Gastrocnemius medialis (tissue), 4 donors: Measurements from ENCODE around the gene MCF2L. TPM values are rescaled to one million over a fixed set of nuclear protein-coding genes. Genes with fewer than 3 reads are reported as not detected.

Source experiments
- ATAC-seq, 2 donors: fragments of 150-250 bp; one replicate each; pipeline ENCODE4 v1.9.1; 2016
- DNase-seq, 2 donors: peaks; one replicate each; pipeline ENCODE4 v3.0.0-alpha.2; 2019
- H3K27ac ChIP-seq, 4 donors: fragments of 200-600 bp; sonication (generic); 1 replicate in 1 of 4; 2 replicates in 3 of 4; pipeline ENCODE4 v1.5.1; 2016 to 2018; ENCODE audit warnings: mild to moderate bottlenecking in 2 of 4, moderate library complexity in 1 of 4
- H3K27me3 ChIP-seq, 3 donors: fragments of 200-600 bp; sonication (generic) in 2 of 3; 1 replicate in 1 of 3; 2 replicates in 2 of 3; pipeline versions ENCODE4 v1.5.1 to v1.6.0; 2016 to 2019; ENCODE audit warnings: mild to moderate bottlenecking in 1 of 3, moderate library complexity in 1 of 3
- H3K36me3 ChIP-seq, 2 donors: fragments of 200-600 bp; sonication (generic) in 1 of 2; one replicate each; pipeline ENCODE4 v1.5.1; 2017 to 2018
- H3K4me1 ChIP-seq, 2 donors: fragments of 200-600 bp; sonication (generic) in 1 of 2; one replicate each; pipeline ENCODE4 v1.5.1; 2016 to 2017; ENCODE audit warnings: mild to moderate bottlenecking in 2 of 2
- H3K4me3 ChIP-seq, 4 donors: fragments of 200-600 bp; sonication (generic) in 3 of 4; 1 replicate in 1 of 4; 2 replicates in 3 of 4; pipeline ENCODE4 v1.5.1; 2016 to 2019; ENCODE audit warnings: mild to moderate bottlenecking in 2 of 4
- H3K9me3 ChIP-seq, 3 donors: fragments of 200-600 bp; sonication (generic) in 2 of 3; 1 replicate in 1 of 3; 2 replicates in 2 of 3; pipeline ENCODE4 v1.5.1; 2016 to 2019
- POLR2A ChIP-seq, 2 donors: fragments of 450-650 bp; IDR thresholded peaks; one replicate each; pipeline ENCODE4 v1.6.1; 2017; ENCODE audit warnings: antibody characterized with exemption in 2 of 2, mild to moderate bottlenecking in 2 of 2, moderate library complexity in 2 of 2
- in situ Hi-C, 4 donors: fragments of 200-750 bp; cut with MboI; loops; one replicate each; pipeline versions ENCODE4 v1.15.0 to v1.8.0; 2017; ENCODE audit warnings: low sequenced_read_pairs in 4 of 4
- intact Hi-C: fragments of 100-400 bp; cut with DNase I; formaldehyde crosslinking; loops from one replicate; pipeline ENCODE4 v1.15.1; 2023; ENCODE audit warnings: low total_unique reads
- total RNA-seq, 4 donors: library from RNA; depleted of rRNA; stranded (reverse); fragments of >200 nt; gene quantifications; one replicate each; pipeline versions ENCODE4 v1.1.0 to v1.2.3, GENCODE V29; 2016
- TF ChIP-seq, protein P1 (sequence below), 5 experiments: fragments of 450-650 bp in 3 of 5; fragments of 200-600 bp in 2 of 5; sonication (generic) in 2 of 5; IDR thresholded peaks in 4 of 5; conservative IDR thresholded peaks in 1 of 5; 1 replicate in 4 of 5; 2 replicates in 1 of 5; pipeline ENCODE4 v1.5.1; 2016 to 2019; ENCODE audit warnings: antibody characterized with exemption in 5 of 5, mild to moderate bottlenecking in 3 of 5, moderate library complexity in 3 of 5

Gene MCF2L
- total RNA-seq, 4 donors from 2014 or later, result 16.1 to 21.2 (median 19.4) TPM

DNA sequence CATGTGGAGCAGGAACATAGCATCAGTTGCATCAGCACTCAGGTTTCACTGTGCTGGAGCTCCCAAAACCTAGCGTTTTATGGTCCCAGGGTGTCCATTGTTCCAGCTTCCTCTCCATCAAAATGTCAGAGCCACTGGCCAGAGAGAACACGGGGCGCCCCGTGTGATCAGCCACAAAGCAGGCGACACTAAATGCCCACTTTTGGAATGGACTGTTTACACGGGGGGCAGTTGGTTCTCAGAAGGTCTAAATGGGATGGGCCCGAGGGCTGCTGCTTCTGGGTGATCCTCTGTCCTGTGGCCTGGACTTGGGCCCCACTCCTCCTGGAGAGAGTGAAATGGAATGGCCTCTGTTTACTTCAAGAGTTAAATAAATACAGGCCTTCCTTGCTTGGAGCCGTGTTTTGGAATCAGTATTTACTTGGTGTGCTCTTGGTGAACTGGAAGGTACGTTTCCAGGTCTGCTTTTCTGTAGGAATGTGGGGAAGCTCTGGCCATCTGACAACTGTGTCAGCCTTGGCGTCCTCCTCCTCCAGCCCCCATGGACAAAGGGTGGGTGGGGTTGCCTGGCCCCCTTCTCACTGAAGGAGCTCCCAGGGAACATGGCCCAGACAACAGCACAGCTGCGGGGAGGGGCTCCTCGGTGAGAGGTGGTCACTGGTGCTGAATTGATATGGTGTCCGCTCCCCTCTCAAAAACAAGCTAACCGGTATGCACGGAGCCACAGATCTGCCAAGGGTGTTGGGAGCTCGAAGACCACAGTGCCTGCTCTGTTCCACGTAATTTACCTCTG lies 16.1 kb upstream of the MCF2L start:
- Histone ChIP-seq H3K4me3 (no peak overlapping the region), H3K27ac (no peak overlapping the region), H3K4me1 (peaks cover 0 to under 1% of the 10 kb centered on the region in 2 donors), H3K27me3 (peaks cover 0 to 8% (median 0%) of the 10 kb centered on the region in 3 donors), H3K9me3 (no peaks in the 10 kb centered on the region), H3K36me3 (no peaks in the 10 kb centered on the region)
- no peak for DNase-seq
- ATAC-seq, result no peak
- intact Hi-C loops, result no loop called here
- TF ChIP-seq, protein P1, sequence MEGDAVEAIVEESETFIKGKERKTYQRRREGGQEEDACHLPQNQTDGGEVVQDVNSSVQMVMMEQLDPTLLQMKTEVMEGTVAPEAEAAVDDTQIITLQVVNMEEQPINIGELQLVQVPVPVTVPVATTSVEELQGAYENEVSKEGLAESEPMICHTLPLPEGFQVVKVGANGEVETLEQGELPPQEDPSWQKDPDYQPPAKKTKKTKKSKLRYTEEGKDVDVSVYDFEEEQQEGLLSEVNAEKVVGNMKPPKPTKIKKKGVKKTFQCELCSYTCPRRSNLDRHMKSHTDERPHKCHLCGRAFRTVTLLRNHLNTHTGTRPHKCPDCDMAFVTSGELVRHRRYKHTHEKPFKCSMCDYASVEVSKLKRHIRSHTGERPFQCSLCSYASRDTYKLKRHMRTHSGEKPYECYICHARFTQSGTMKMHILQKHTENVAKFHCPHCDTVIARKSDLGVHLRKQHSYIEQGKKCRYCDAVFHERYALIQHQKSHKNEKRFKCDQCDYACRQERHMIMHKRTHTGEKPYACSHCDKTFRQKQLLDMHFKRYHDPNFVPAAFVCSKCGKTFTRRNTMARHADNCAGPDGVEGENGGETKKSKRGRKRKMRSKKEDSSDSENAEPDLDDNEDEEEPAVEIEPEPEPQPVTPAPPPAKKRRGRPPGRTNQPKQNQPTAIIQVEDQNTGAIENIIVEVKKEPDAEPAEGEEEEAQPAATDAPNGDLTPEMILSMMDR (IDR thresholded peaks at IDR 0.05 in 4 of 5, conservative IDR thresholded peaks at IDR 0.05 in 1 of 5), result no peak
- no peak for TF ChIP-seq POLR2A (IDR thresholded peaks at IDR 0.05)
- in situ Hi-C loops, result no loop called here

DNA sequence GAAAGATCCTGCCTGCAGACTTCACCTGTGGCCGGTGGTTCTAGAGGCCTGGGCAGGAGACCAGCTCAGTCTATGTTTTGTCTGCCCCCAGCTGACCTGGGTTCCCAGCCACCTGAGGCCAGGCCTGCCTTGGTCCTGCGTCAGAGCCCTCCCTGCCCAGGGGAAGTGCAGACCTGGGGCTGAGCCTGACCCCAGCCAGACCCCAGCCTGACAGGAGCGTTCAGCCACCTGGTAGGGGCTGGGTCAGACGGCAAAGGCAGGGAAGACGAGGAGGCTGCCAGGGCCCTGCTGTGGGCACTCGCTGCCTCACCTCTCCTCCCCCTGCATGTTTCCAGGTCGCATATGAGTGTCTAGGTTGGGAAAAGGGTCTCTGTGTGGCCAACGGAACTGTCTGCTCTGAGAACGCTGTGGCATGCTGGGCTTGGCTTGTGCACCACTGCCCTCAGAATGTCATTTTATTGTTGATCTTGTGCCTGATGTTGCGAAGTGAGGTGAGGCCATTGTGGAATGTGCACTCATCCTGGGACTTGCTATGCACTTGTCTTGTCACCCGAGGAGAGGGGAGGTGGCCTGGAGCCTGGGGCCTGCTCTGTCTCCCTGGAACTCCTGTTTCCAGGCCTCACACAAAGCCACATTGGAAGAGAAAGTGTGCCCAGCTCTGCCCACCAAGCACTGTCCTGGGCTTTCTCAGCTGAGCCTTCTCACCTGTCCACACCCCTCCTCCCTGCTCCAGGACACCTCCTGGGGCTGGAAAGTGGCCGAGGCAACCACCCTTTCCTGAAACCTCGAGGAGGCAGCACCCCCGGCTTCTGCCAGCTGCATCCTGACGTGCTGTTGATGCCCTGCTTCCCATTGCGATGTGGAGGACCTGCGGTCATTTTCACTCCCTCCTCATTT lies 15.2 kb upstream of the MCF2L start:
- ATAC-seq (no peak), DNase-seq (no peak)
- in situ Hi-C loops (no loop called here), intact Hi-C loops (no loop called here)
- no peak overlapping the region for H3K4me3 ChIP-seq
- H3K27me3 ChIP-seq, result peaks cover 0 to 7% (median 0%) of the 10 kb centered on the region in 3 donors
- TF ChIP-seq, protein P1 (IDR thresholded peaks at IDR 0.05 in 4 of 5, conservative IDR thresholded peaks at IDR 0.05 in 1 of 5), result no peak
- no peak for TF ChIP-seq POLR2A (IDR thresholded peaks at IDR 0.05)
- H3K4me1 ChIP-seq, result peaks cover 0 to 3% of the 10 kb centered on the region in 2 donors
- H3K27ac ChIP-seq, result no peak overlapping the region
- no peaks in the 10 kb centered on the region for H3K9me3 ChIP-seq
- H3K36me3 ChIP-seq, result no peaks in the 10 kb centered on the region

GRCh38 chr13:112954488-112955270 lies 14.3 kb upstream of the MCF2L start:
- no peaks in the 10 kb centered on the region for H3K36me3 ChIP-seq
- intact Hi-C loops (no loop called here), in situ Hi-C loops (no loop called here)
- H3K4me3 ChIP-seq, result no peak overlapping the region
- no peak overlapping the region for H3K27ac ChIP-seq
- H3K27me3 ChIP-seq, result peaks cover 0 to 3% (median 0%) of the 10 kb centered on the region in 3 donors
- no peaks in the 10 kb centered on the region for H3K9me3 ChIP-seq
- peaks cover 0 to 3% of the 10 kb centered on the region in 2 donors for H3K4me1 ChIP-seq
- no peak for TF ChIP-seq POLR2A (IDR thresholded peaks at IDR 0.05)
- TF ChIP-seq, protein P1 (IDR thresholded peaks at IDR 0.05 in 4 of 5, conservative IDR thresholded peaks at IDR 0.05 in 1 of 5), result no peak
- ATAC-seq (no peak), DNase-seq (no peak)

- H3K27ac ChIP-seq, result no peak overlapping the region
- H3K36me3 ChIP-seq, result no peaks in the 10 kb centered on the region
- H3K4me1 ChIP-seq, result peaks cover 0 to 3% of the 10 kb centered on the region in 2 donors
- ATAC-seq, result no peak
- TF ChIP-seq POLR2A (IDR thresholded peaks at IDR 0.05), result no peak
- TF ChIP-seq, protein P1 (IDR thresholded peaks at IDR 0.05 in 4 of 5, conservative IDR thresholded peaks at IDR 0.05 in 1 of 5), result no peak
- in situ Hi-C loops, result no loop called here
- no peak for DNase-seq
- H3K9me3 ChIP-seq, result no peaks in the 10 kb centered on the region
- peaks cover 0 to 3% (median 0%) of the 10 kb centered on the region in 3 donors for H3K27me3 ChIP-seq
- H3K4me3 ChIP-seq, result no peak overlapping the region
- intact Hi-C loops, result no loop called here
These were observed 13.6 kb upstream of the MCF2L start for GRCh38 chr13:112955271-112955937.
